Kidney epithelial cell (primary cell): ENCODE measurements around the gene CIROP. TPM values are rescaled to one million over a fixed set of nuclear protein-coding genes. Genes with fewer than 3 reads are reported as not detected.

Experiments used
- DNase-seq: peaks from one replicate; pipeline ENCODE4 v3.0.0-alpha.2; 2010; ENCODE audit warnings: low read depth
- H3K27me3 ChIP-seq: 2 replicates; pipeline ENCODE4 v1.6.0; 2011; ENCODE audit warnings: low read length; ENCODE audit not compliant: control insufficient read depth, insufficient read depth
- H3K36me3 ChIP-seq: 2 replicates; pipeline ENCODE4 v1.5.1; 2011; ENCODE audit warnings: low read length; ENCODE audit not compliant: control insufficient read depth, insufficient read depth
- H3K4me3 ChIP-seq: 2 replicates; pipeline ENCODE4 v1.5.1; 2011; ENCODE audit warnings: low read depth, mild to moderate bottlenecking, control low read depth, low read length
- total RNA-seq: library from RNA; depleted of rRNA; stranded (reverse); fragments of >200 nt; gene quantifications from 2 replicates; pipeline ENCODE4 v1.2.3, GENCODE V29; 2015
- TF ChIP-seq, protein P1 (sequence below): IDR thresholded peaks from 2 replicates; pipeline ENCODE4 v1.5.1; 2011; ENCODE audit warnings: mild to moderate bottlenecking, moderate library complexity, low read length, control low read depth, inconsistent platforms; ENCODE audit not compliant: insufficient read depth, poor library complexity, severe bottlenecking

Gene CIROP
- total RNA-seq, 1 donor from 2014 or later: not detected

- H3K4me3 ChIP-seq: no peak overlapping the region
- no peaks in the 10 kb centered on the region for H3K27me3 ChIP-seq
- TF ChIP-seq, protein P1, sequence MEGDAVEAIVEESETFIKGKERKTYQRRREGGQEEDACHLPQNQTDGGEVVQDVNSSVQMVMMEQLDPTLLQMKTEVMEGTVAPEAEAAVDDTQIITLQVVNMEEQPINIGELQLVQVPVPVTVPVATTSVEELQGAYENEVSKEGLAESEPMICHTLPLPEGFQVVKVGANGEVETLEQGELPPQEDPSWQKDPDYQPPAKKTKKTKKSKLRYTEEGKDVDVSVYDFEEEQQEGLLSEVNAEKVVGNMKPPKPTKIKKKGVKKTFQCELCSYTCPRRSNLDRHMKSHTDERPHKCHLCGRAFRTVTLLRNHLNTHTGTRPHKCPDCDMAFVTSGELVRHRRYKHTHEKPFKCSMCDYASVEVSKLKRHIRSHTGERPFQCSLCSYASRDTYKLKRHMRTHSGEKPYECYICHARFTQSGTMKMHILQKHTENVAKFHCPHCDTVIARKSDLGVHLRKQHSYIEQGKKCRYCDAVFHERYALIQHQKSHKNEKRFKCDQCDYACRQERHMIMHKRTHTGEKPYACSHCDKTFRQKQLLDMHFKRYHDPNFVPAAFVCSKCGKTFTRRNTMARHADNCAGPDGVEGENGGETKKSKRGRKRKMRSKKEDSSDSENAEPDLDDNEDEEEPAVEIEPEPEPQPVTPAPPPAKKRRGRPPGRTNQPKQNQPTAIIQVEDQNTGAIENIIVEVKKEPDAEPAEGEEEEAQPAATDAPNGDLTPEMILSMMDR: no peak
- no peak for DNase-seq
- H3K36me3 ChIP-seq: no peaks in the 10 kb centered on the region
Observed at GRCh38 chr14:23141706-23142444, 37.1 kb upstream of the CIROP start.

GRCh38 chr14:23140371-23140770, 35.6 kb upstream of the CIROP start:
- DNase-seq: no peak
- TF ChIP-seq, protein P1: no peak
- H3K36me3 ChIP-seq: no peaks in the 10 kb centered on the region
- H3K27me3 ChIP-seq: no peaks in the 10 kb centered on the region
- no peak overlapping the region for H3K4me3 ChIP-seq

DNA sequence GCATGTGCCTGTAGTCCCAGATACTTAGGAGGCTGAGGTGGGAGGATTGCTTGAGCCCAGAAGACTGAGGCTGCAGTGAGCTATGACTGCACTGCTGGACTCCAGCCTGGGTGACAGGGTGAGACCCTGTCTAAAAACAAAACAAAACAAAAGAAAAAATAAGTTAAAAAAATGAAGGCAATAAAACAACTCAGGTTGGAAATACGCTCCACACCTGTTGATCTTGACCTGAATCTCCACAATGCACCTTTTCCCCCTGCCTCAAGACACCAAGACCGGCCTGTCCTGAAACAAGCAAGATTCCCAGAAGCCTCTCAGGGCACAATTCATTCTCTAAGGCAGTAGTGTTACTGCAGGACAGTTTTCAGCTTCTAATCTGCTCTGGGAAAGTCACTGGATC, 35.1 kb upstream of the CIROP start:
- no peaks in the 10 kb centered on the region for H3K27me3 ChIP-seq
- TF ChIP-seq, protein P1: no peak
- H3K36me3 ChIP-seq: no peaks in the 10 kb centered on the region
- H3K4me3 ChIP-seq: no peak overlapping the region
- no peak for DNase-seq

DNA sequence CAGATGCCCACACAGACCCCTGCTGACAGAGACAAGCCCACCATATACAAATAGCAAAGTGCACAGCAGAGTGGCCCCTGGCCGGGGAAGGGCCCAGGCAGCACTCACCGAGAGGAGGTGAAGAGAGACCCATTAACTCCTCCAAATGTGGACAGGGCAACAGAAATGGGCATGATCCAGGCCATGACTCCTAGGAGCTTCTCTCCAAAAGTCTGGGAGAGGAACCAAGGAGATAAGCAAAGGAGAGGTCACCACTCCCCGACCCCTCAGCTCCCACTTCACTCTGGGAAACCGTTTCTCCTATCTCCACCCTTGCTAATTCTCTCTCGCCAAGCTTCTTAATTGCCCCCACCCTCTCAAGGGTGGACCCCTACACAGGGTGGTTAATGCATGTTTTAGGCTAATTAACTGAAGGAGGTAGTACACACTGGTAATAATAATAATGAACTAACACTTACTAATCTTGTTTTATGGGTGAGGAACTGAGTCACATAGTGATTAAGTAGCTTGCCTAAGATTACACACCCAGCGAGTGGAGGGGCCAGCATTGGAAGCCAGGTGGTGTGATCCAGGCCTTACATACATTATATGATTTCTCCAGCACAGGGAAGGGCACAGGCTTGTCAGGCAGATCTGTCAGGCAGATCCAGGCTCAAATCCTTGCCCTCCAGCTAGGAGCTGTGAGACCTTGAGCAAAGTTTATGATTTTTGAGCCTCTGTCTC, 33.2 kb upstream of the CIROP start:
- no peak for DNase-seq
- Histone ChIP-seq H3K4me3 (no peak overlapping the region), H3K27me3 (no peaks in the 10 kb centered on the region), H3K36me3 (no peaks in the 10 kb centered on the region)
- TF ChIP-seq, protein P1: no peak

DNA sequence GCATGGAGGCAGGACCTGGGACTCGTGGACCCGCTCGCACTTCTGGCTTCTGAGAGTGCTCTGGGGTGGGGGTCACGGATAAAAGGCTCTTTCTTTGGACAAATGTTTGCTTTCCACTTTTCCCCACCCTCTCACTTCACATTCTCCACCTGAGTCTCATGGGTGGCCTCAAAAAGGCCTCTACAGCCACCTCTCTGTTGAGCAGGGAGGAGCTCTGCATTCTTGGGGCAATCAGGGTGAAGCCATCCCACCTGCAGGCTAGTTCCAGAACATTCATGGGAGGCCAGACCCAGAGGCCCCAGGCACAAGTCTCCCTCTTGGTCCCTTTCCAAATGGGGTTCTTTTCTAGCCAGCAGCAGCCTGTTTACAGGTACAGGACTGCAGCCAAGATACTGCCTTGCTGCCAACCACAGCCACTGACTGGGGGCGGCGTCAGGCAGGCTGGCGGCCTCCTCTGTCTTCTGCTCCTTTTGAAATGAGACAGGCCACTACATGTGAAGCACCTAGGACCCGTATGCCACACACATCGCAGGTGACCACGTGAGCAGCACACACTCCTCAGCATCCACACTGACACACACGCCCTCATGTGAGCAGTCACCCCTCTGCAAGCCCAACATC, 32.5 kb upstream of the CIROP start:
- H3K4me3 ChIP-seq: no peak overlapping the region

More for the DNA sequence above, 32.5 kb upstream of the CIROP start:
- no peaks in the 10 kb centered on the region for H3K36me3 ChIP-seq
- TF ChIP-seq, protein P1: no peak
- no peaks in the 10 kb centered on the region for H3K27me3 ChIP-seq
- DNase-seq: no peak
